ENCODE results near the gene PHLDA2. TPM values are rescaled to one million over a fixed set of nuclear protein-coding genes. Genes with fewer than 3 reads are reported as not detected.

PHLDA2 gene
- total RNA-seq, 1 experiment from 2014 or later: 34.4 TPM

DNA sequence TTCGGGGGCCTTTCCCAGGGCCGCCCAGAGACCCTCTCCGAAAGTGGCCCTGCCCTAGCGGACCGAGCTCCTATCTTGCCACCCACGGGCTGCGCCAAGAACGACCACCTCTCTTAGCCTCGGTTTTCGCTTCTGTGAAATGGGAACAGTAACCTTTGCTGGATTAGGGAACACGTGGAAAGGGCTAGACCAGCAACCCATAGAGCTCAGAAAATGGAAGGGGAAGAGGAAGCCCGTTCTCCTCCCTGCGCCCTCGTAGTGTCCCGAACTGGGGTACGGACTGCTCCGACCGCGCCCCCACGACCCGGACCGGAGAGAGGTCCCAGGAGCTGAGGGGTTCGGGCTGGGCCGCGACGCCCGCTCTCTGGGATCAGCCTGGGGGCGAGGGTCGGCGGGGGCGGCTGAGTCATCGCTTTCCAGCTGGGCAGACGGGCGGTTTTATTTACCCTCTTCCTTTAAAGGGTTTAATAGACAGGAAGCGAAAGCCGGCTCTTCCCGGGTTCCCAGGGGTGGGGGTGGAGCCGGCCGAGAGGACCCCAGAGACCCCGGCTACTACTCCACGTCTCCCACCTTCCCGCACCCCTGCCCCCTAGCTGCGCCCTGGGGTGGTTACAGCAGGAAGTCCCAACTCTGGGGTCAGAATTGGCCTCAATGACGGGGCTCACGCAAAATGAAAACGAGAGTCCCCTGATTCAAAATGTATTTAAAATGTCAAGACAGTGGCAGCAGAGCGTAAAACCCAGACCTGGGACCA lies 907 bp upstream of the PHLDA2 start:
- peak; percentile 75 for DNase-seq (ENCODE audit: low spot score)

DNA sequence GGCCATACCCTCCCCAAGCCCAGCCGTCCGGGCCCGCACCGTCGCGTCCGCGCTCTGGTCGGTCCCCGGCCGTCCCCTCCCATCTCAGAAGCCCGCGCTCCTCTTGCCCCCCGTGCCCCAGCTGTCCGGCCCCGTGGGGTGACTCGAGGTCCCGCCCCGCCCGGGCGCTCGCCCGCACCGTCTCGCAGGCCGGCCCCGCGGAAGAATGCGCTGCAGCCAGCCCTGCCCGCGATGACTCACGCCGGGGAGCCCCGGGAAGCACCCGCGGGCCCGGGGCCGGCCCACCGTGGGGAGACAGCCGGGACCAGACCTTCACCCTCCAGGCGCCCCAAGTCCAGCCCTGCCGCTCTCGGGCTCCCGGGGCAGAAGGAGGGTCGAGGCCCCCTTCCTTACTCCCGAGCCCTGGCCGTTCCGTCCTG lies 320 bp upstream of the PHLDA2 start:
- DNase-seq (ENCODE audit: low spot score): peak; percentile 73

DNA sequence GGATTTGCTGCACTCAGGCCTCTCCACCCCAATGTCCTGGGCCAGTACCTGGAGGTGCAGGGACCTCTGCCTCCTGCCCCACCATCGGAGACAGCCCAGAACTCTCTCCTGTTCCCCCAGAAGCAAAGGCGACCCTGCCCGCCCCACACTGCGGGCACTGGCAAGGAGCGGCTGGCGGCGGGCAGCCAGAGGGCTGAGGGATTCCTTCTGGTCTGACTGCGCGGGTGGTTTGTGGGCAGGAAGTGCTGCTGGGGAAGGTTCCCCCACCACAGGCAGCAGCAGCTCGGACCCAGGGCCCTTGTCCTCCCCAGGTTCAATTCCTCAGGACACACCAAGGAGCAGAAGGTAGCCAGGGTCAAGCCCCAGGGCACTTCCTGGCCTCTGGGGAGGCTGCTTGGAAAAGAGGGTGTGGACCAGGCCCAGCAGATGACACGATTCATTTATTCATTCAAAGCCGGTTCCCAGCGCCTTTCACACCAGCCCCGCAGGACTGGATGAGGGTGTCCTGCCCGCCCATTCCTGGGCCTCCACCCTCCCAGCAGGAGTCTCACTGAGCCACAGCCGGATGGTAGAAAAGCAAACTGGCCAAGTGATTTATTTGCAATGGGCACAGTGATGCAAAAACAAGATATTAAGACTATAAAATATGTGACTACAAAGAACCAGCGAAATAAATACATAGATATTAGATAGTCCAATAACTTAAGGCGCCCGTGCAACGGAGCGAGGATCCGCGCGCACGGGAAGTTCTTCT lies 1.2 kb downstream of the PHLDA2 start:
- DNase-seq (ENCODE audit: low spot score): peak; percentile 67

DNA sequence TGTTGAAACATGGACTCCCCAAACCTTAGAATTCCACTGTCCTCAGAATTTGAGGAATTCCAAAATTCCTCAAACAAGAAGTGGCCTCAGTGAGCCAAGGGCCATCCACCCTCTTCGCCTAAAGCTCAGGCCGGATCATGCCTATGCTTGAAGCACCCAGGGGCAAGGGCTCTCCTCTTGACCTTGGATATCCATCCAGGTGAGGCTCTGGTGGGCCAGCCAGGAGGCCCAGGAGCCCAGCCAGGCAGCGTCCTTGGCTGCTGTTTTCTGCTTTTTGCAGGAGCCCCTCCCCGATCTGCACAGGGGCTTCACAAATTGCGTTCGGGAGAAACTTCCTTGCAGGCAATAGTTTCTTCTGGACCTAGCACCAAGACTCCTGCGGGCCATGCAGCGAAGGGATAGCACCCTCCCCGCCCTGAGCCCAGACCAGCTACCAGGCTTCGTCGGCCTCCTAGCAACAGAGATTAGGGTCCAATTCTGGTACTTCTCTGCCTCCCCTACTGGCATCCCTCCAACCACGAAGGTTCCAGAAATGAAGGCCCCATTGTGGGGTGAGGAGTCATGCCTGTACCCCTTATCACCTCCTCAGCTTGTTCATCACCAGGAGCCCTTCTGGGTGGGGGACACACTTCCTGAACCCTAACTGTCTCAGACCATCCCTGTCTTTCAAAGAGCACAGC lies 2.0 kb downstream of the PHLDA2 start:
- no peak for DNase-seq (ENCODE audit: low spot score)

DNA sequence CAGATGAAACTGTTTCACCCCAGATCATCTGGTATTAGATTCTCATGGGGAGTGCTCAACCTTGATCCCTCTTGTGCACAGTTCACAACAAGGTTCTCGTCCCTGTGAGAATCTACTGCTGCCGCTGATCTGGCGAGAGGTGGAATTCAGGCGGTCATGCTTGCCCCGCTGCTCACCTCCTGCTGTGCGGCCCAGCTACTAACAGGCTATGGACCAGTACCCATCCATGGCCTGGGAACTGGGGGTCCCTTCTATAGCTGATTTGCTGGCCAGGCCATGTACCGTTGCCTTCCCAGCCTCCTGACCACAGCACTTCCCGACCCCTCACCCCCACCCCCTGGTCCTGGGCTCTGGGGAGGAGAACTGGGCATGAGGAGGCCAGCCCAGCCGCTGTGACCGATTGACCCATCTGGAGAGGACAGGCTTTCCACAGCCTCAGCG lies 2.6 kb downstream of the PHLDA2 start:
- no peak for DNase-seq (ENCODE audit: low spot score)

DNA sequence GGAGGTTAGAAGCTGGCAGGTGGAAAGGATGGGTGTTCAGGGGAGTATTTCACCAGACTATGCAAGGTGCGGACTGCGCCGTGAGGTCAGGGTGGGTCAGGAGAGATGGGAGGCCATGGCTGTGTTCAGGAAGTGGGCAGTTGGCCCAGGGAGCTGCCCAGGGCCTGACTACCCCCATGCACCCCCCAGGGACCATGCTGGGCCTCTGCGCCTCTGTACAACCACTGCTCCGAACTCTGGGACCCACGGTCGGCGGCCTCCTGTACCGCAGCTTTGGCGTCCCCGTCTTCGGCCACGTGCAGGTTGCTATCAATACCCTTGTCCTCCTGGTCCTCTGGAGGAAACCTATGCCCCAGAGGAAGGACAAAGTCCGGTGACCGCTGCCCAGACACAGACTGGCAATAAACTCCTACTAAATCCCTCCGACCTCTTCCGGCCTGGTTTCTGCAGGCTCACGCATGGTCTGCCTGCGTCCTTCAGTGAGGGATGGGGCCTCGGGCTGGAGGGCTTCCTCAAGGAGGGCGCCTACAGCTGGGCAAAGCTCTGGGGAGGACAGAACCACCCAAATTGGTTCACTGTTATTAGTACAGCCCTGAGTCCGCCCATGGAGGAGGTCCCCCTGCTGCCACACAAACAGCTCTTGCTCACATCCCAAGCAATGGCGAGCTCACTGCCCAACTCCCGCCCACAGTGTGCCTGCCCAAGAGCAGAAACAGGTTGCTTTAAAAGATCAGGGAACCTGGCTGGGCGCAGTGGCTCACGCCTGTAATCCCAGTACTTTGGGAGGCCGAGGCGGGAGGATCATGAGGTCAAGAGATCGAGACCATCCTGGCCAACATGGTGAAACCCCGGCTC lies 4.2 kb downstream of the PHLDA2 start:
- DNase-seq (ENCODE audit: low spot score): no peak

DNA sequence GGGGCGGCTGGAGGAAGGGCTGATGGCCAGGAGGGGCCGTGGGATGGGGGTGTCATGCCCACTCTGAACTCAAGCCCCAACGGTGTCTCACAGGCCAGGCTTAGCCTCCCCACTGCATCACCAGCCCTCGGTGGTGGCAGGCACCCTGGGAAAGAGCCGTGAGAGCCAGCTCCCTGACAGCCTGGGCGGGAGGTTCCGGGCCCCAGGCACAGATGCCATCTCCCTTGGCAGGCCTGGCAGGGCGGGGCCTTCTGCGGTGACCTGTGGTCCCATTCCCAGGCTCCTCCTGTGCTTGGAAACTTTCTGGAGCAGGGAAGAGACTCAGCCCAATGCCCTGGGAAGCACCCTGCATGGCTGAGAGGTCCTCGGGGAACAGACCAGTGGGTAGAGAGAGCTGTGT lies 4.8 kb downstream of the PHLDA2 start:
- DNase-seq (ENCODE audit: low spot score): no peak

DNA sequence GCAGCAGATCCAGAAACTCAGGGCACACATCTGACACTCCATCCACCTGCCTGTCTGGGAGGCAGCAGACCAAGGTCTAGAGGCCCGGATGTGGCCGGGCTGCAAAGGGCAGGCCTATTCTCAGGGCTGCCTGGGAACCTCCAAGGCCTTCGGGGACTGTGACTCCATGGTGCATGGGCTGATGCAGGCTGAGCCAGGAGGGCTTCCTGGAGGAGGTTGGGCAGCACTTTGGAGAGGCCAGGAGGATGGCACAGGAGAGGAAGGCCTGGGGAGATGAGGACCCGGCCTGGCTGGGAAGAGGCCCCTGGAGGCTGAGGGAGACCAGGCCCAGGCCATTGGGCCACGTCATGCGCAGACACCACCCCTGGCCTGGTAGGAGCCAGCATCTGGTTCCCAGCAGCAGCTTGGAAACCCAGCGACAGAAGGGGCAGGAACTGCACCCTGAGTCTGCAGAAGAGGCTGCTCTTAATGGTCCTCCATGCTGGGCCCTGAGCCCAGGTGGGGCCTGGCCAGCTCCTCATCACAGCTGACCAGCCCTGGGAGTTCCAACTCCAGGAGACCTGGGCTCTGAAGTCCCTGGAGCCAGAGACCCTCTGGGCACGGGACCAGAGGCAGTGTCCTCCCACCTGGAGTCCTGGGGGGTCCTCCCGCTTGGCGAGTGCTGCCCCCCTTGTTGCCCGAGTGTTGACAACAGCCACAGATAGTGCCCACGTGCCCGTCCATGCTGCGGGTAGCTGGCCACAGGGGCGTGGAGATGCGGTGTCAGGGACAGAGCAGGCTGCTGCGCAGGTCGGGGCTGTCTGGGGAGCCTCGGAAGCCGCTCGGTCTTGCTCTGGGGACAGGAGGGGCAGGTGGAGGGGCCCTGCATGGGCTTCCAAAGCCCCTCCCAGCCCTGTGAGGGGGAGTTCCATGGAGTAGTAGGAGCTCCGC lies 5.5 kb downstream of the PHLDA2 start:
- DNase-seq (ENCODE audit: low spot score): no peak

DNA sequence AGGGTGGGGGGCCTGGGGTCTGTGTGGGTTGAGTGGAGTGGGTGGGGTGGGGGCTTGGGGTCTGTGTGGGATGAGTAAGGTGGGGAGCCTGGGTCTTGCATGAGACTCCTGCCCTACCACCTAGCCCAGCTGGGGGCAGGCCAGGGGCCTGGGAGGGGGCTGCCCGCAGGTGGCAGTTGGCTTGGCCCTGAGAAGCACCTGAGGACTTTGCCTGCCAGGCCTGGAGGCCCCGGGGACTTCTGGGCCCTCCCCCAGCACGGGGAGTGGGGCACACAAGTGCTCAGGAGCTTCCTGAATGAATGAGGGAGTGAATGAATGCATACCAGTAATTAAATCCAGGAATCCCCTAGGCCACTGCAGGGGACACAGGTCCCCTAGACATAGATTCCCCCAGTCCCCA lies 6.6 kb downstream of the PHLDA2 start:
- DNase-seq (ENCODE audit: low spot score): no peak

DNA sequence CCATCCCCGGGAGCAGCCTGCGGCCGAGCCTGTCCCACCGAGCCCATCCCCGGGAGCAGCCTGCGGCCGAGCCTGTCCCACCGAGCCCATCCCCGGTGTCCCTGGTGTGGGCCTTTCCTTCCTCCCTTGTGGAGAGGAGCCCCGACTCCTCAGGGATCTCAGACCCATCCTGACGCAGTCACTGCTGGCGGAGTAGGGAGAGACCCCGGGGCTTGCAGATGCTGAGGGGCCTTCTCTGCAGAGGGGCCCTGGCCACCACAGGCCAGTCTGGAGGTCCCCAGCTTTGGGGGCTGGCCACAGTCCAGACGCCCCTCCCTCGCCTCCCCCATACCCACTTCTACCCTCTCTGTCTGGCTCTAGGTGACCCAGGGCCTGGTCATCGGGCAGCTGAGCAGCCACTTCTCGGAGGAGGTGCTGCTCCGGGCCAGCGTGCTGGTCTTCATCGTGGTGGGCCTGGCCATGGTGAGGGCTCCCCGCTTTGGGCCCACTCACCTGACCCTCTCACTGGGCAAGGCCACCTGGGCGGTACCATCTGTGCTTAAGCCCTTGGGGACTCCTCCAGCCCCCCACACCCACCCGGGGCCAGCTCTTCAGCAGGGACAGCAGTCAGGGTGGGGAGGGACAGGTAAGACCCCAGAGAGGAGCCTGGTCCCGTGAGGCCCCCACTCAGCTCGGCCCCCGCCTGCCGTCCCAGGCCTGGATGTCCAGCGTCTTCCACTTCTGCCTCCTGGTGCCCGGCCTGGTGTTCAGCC lies 7.3 kb downstream of the PHLDA2 start:
- no peak for DNase-seq (ENCODE audit: low spot score)

DNA sequence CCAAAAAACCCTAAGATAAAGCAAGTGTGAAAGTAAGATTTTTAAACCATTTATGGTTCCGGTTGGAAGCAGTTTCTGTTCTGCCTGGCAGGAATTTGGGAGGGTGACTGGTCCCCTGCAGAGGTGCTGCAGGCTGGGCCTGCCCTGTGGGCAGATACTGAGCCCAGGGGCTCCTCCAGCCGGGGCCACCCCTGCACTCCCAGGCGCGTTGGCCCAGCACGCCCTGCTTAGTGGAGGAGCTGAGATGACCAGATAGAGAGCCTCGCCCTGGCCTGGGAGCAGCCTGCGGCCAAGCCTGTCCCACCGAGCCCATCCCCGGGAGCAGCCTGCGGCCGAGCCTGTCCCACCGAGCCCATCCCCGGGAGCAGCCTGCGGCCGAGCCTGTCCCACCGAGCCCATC lies 8.0 kb downstream of the PHLDA2 start:
- DNase-seq (ENCODE audit: low spot score): no peak

DNA sequence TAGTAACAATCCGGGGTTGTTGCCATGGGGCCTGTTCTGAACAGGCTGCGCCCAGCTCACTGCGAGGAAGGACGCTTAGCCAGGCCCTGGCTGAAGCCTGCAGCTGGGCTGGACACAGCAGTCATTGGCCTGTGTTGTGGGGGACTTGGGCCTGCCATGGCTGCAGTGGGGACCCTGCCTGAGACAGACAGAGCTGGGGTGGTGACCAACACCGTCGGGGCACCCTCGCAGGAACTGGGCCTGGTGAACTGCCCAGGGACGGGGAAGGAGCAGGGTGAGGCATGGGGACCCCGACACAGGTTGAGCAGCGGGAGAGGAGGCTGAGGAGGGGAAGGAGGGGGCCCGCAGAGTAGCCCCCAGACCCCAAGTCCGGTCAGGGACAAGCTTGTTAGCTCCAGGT lies 8.9 kb downstream of the PHLDA2 start:
- no peak for DNase-seq (ENCODE audit: low spot score)

DNA sequence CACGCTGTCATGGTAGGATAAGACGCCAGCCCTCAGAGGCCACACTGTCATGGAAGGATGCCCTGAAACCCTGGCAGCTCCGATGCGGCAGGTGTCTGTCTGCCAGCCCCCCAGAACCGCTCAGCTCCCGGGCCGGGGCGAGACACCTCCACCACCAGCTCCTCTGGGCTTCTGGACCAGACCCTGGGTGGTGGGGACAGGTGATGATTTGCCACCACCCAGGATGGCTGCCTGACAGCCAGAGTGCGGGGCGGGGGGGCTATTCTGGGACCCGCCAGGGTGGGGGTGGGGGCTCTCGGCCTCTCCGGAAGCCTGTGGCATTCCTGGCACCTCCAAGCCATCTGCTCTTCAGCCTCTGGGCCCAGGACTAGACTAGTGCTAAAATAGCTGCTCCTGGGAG lies 9.4 kb downstream of the PHLDA2 start:
- no peak for DNase-seq (ENCODE audit: low spot score)

DNA sequence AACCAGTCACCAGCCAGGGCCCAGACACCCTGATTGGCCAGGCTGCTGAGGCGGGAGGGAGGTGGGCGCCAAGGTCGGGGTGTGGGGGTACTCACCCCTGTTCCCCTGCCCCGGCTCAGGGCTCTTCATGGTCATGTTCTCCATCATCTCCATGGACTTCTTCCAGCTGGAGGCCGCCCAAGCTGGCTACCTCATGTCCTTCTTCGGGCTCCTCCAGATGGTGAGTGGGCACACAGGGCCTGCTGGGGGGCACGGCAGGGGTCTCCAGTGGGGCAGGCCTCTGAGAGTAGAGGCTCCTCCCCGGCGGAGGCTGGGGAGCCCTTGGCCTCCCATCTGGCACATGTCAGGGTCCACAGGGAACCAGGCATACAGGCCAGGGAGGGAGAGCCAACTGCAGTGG lies 10.0 kb downstream of the PHLDA2 start:
- no peak for DNase-seq (ENCODE audit: low spot score)

DNA sequence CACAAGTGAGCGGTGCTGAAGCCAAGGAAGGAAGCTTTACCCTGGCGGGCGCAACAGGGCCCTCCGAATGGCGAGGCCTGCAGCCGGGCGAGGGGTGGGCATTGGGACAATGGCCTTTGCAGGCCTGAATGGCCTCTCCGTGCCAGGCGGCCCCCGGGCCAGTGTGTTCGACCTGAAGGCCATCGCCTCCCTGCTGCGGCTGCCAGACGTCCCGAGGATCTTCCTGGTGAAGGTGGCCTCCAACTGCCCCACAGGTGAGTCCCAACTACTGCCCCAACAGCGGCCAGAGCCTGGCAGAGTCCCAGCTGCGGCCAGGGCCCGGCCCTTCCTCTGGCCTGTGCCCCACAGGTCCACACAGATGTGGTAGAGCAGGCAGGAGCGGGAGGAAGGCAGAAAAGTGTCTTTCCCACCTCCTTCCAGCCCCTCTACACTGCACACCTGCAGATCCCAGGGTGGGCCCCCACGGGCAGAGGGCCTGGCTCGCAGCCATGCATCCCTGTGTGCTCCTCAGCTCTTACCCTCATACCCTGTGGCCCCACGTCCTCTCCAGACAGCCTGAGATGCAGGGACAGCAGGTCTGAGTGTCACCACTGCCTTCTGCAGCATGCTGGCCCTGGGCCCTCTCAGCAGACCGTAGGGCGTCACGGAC lies 11.3 kb downstream of the PHLDA2 start:
- DNase-seq (ENCODE audit: low spot score): no peak

DNA sequence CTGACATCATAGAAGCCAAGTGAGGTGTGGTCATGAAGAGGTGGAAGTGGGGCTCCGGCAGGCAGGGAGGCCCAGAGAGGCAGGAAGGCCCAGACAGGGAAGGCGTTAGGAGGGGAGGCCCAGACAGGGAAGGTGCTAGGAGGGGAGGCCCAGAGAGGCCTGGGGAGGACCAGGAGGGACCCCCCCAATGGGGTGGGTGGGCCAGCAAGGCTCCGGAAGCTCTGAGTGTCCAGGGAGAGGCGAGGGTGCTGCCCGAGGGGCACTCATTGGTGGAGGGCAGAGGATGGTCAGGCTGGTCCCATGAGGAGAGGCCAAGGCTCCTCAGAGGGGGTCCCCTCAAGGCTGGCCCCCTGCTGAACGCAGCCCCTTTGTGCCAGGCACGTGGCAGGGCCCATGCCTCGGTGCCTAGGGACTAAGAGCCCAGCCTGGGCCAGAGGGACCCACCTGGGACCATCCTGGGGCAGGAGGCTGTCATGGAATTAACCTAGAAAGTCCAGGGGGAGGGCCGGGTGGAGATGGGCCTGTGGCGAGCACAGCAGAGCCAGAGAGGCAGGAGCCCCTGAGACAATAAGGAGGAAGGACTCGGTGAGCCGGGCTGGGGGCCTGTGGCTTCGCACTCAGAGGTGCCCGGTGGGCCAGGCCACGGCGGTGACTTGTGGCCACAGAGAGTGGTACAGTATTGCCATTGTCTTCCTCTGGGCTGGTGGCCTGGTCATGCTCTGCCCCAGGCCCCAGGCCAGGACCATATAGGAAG lies 12.2 kb downstream of the PHLDA2 start:
- DNase-seq (ENCODE audit: low spot score): no peak

DNA sequence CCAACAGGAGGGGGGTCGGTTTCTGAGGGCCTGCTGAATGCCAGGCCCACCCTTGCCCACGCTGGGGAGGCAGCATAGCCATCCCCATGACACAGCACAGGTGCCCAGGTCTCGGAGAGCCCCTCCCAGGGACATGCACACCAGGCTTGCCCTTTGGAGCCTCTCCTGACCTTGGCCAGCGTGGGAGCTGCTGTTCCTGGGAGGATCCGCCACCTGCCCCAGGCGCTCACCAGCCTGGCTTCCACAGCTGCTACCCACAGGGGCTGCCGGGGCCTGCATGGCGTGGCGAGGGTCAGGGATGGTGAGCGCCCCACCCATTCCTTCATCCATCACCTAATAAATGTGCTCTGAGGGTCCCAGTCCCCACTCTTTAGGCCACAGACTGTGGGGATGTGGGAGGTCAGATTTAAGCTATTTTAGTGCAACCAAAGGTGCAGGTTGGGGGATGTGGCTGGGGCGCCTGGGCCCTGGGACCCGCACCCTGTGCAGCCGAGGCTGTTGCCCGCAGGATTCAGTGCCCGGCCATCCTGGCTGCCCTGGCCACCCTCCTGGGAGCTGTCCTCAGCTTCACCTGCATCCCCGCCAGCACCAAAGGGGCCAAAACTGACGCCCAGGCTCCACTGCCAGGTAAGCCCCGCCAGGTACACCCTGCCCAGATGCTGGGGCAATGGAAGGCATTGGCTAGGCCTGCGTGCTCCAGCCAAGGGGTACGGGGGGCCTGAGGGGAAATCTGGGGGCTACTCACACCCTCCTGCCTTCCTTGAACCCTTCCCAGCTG lies 12.9 kb downstream of the PHLDA2 start:
- DNase-seq (ENCODE audit: low spot score): no peak

DNA sequence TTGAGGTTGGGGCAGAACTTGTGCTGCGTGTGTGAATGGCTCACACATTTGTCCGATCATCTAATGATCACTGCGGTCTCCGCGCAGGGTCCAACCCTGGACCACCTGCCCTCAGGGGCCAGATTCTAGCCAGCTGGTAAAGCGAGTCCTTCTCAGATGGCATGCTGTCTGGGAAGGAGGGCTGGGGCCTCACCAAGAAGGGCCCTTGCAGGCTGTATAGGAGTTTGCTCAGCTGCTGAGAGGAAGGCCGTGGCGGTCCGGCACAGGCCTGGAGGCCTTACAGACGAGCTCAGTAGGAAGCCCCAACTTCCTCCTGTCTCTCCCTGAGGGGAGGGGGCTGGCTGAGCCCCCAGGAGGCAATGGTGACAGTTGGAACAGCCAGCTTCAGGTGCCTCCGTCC lies 13.7 kb downstream of the PHLDA2 start:
- no peak for DNase-seq (ENCODE audit: low spot score)

All from A172 (cell line).